ENCODE data around the gene ST6GALNAC4.

Gene ST6GALNAC4

DNA sequence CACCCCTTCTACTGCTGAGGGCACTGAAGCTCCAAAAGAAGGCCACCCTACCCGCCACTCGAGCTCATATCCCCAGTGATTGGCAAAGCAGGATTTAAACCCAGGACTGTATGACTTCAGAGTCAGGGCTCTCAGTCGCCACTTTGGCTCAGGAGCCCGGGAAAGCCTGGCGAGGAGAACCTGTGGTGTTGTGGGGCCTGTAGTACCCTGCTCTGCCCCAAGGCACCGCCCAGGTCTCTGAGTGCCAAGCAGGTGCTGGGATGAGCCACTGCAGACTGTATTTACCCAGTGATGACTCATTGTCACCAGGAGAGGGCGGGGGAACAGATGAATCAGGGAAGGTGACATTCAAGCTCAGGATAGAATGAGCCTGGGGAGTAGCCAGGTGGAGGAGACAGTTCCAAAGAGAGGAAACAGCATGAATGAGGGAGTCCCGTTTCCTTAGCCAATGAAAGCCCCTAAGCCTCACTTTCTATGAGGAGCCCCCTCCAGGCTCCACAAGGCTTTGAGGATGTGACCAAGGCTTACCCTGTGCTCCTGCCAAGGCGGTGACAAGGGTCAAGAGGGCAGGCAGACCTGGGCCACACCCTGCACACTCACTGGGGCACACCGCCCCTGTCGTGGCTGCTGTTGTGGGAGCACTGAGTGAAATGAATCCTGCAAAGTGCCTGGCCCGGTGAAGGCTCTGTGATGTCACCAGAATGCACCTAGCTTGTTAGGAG lies 38.6 kb upstream of the ST6GALNAC4 start:
- DNase-seq (ENCODE audit: low spot score in 2 of 2) (peak; percentile 41 to 61), ATAC-seq (replicated peaks; ENCODE audit: extremely low read depth, poor library complexity, severe bottlenecking) (peak; percentile 94)
- peak overlapping the region; percentile 55 for H3K4me3 Mint-ChIP-seq
- H3K4me1 Mint-ChIP-seq = peaks cover 69% of the 10 kb centered on the region
- peaks cover 27% of the 10 kb centered on the region for H3K36me3 Mint-ChIP-seq (ENCODE audit: insufficient read depth)
- peak overlapping the region; percentile 81 for H3K27ac Mint-ChIP-seq (ENCODE audit: low read depth)
- H3K9me3 Mint-ChIP-seq = no peaks in the 10 kb centered on the region
- no peaks in the 10 kb centered on the region for H3K27me3 Mint-ChIP-seq

GRCh38 chr9:127954831-127955293 lies 38.0 kb upstream of the ST6GALNAC4 start:
- no peak for DNase-seq (ENCODE audit: low spot score in 2 of 2)
- no peak for ATAC-seq (replicated peaks; ENCODE audit: extremely low read depth, poor library complexity, severe bottlenecking)
- H3K9me3 Mint-ChIP-seq = no peaks in the 10 kb centered on the region
- H3K4me1 Mint-ChIP-seq = peaks cover 68% of the 10 kb centered on the region
- peak overlapping the region; percentile 55 for H3K4me3 Mint-ChIP-seq
- peaks cover 27% of the 10 kb centered on the region for H3K36me3 Mint-ChIP-seq (ENCODE audit: insufficient read depth)
- no peaks in the 10 kb centered on the region for H3K27me3 Mint-ChIP-seq
- peak overlapping the region; percentile 81 for H3K27ac Mint-ChIP-seq (ENCODE audit: low read depth)

DNA sequence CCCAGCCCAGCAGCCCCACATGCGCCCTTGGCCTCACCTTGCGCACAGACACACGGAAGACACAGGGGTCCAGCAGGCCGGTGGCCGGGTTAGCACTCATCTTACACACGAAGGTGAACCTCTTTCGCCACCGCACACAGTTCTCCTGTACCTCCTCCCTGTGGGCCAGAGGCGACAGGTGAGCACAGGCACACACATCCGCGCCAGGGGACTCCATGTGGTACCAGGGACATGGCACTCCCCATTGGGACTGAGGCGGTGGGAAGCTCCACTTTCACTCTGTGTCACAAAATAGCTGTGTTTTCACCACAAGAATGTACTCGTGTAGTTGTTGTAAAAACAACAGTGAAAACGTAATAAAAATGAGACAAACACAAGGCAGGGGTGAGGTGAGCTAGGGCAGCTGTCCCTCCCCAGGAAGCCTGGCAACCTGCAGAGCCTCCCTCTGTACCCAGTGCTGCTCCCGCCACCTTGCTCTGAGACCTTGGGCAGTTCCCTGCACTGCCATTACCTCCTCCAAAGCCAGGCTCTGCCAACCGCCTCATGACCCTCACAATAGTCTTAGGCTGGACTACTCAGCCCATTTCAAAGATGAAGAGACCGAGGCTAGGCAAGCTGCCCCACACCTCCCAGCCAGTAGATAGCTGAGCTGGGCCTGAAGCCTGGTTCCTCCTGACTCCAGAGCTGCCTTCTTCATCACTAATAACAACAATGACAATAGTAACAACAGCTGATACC lies 37.1 kb upstream of the ST6GALNAC4 start:
- no peak for DNase-seq (ENCODE audit: low spot score in 2 of 2)
- no peaks in the 10 kb centered on the region for H3K27me3 Mint-ChIP-seq
- peaks cover 26% of the 10 kb centered on the region for H3K36me3 Mint-ChIP-seq (ENCODE audit: insufficient read depth)
- H3K4me3 Mint-ChIP-seq = peak overlapping the region; percentile 18
- peaks cover 59% of the 10 kb centered on the region for H3K4me1 Mint-ChIP-seq
- no peaks in the 10 kb centered on the region for H3K9me3 Mint-ChIP-seq
- H3K27ac Mint-ChIP-seq (ENCODE audit: low read depth) = peak overlapping the region; percentile 81
- ATAC-seq (replicated peaks; ENCODE audit: extremely low read depth, poor library complexity, severe bottlenecking) = peak; percentile 7

DNA sequence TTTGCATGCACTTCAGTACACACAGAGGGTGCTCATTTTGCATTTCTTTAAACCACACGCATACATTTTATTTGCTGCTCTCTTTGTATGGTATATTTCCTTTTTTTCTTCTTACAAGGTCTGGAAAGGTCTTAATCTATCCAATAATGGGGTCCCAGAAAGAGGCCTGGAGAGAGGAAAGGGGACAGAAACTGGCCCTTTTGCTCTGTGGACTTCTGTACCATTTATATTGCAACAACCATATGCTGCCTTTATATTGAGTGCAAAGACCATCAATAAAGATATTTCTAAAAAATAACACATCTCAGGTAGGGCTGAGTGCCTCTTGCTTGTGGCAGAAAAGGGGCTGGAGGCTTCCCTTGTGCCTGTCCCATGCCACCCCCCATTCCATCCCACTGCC lies 36.3 kb upstream of the ST6GALNAC4 start:
- Mint-ChIP-seq H3K9me3 (no peaks in the 10 kb centered on the region), H3K36me3 (ENCODE audit: insufficient read depth) (peaks cover 32% of the 10 kb centered on the region), H3K27ac (ENCODE audit: low read depth) (peak overlapping the region; percentile 19), H3K27me3 (no peaks in the 10 kb centered on the region), H3K4me1 (peaks cover 59% of the 10 kb centered on the region), H3K4me3 (no peak overlapping the region)
- DNase-seq (ENCODE audit: low spot score in 2 of 2) (no peak), ATAC-seq (replicated peaks; ENCODE audit: extremely low read depth, poor library complexity, severe bottlenecking) (no peak)

DNA sequence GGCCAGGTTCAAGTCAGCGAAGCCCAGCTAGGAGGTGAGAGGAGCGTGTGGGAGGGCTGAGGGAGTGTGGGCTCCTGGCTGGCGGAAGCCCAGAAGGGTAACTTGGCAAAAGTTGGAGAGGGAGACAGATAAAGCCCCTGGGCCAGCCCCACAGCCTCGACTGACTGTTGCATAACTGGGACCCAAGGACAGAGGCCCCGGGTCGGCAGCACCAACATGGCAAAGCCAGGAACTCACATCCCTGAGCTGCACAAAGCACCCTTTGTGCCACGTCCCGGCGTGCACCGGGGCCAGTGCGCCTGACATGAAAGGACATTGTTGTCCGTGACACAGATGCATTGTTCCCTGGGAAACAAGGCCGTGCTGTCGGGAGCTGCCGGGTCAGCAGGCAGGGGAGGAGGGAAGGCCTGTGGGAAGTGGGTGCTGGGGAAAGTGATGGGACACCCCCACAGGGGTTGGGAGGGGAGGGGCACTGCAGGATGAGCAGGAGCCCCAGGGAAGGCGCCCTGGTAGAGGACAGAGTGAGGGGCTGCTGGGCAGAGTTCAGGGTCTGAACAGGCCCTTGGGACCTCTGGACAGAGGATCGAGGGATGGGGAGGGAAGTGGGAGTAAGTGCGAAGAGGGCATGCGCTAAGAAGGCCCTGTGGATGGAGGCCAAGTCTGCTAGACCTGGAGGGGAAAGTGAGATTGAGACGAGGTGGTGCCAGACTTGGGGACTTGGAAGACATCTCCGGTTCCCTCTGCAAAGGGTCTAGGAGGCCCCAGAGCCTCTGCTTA lies 33.9 kb upstream of the ST6GALNAC4 start:
- H3K4me1 Mint-ChIP-seq = peaks cover 43% of the 10 kb centered on the region
- H3K27me3 Mint-ChIP-seq = no peaks in the 10 kb centered on the region
- peak overlapping the region; percentile 7 for H3K4me3 Mint-ChIP-seq
- DNase-seq (ENCODE audit: low spot score in 2 of 2) (no peak), ATAC-seq (replicated peaks; ENCODE audit: extremely low read depth, poor library complexity, severe bottlenecking) (no peak)
- H3K27ac Mint-ChIP-seq (ENCODE audit: low read depth) = peak overlapping the region; percentile 81
- H3K9me3 Mint-ChIP-seq = no peaks in the 10 kb centered on the region
- peaks cover 41% of the 10 kb centered on the region for H3K36me3 Mint-ChIP-seq (ENCODE audit: insufficient read depth)

GRCh38 chr9:127949827-127950512 lies 33.1 kb upstream of the ST6GALNAC4 start:
- Mint-ChIP-seq H3K27me3 (no peaks in the 10 kb centered on the region), H3K4me1 (peaks cover 35% of the 10 kb centered on the region), H3K4me3 (no peak overlapping the region), H3K9me3 (no peaks in the 10 kb centered on the region), H3K36me3 (ENCODE audit: insufficient read depth) (peaks cover 39% of the 10 kb centered on the region), H3K27ac (ENCODE audit: low read depth) (peak overlapping the region; percentile 81)
- DNase-seq (ENCODE audit: low spot score in 2 of 2) (no peak), ATAC-seq (replicated peaks; ENCODE audit: extremely low read depth, poor library complexity, severe bottlenecking) (no peak)

DNA sequence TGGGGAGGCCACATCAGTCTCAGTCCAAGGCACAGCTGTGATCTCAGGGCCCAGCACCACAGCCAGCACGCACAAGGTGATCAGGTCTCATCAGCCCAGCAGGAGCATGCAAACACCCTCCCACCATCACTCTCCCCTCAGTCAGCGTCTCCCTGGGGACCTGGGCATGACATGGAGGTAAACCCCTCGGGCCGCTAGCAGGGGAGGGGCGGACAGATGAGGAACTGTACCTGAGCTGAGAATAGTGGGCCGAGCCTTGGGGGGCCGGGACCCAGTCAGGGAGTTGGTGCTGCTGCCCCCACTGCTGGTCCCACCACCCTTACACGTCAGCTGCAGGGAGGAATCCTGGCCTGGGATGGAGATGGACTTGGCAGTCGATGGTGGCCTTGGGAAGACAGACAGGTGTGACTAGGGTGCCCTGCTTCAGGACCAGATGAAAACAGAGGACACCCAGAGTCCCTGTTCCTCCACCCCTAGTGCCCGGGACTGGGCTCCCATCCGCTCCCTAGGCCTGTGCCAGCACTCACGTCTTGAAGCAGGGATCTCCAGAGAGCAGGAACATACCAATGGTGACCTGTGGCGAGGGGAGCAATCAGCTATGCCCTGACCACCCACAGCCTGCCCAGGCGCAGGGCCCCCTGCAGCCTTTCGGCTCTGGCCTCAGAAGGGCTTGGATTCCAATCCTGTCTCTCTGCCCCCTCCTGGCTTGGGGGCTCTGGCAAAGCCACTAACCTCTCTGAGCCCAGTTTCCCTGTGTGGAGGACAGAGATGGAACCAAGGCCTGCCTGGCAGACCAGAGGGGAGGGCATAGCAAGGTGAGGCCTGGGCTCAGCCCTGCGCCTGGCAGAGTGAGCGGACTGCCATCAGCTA lies 31.2 kb upstream of the ST6GALNAC4 start:
- H3K27ac Mint-ChIP-seq (ENCODE audit: low read depth) = peak overlapping the region; percentile 71
- no peak for ATAC-seq (replicated peaks; ENCODE audit: extremely low read depth, poor library complexity, severe bottlenecking)
- H3K4me3 Mint-ChIP-seq = peak overlapping the region; percentile 29
- H3K36me3 Mint-ChIP-seq (ENCODE audit: insufficient read depth) = peaks cover 40% of the 10 kb centered on the region
- no peaks in the 10 kb centered on the region for H3K9me3 Mint-ChIP-seq
- no peak for DNase-seq (ENCODE audit: low spot score in 2 of 2)
- H3K27me3 Mint-ChIP-seq = no peaks in the 10 kb centered on the region
- peaks cover 32% of the 10 kb centered on the region for H3K4me1 Mint-ChIP-seq

- no peak overlapping the region for H3K27ac Mint-ChIP-seq (ENCODE audit: low read depth)
- no peak overlapping the region for H3K4me3 Mint-ChIP-seq
- no peaks in the 10 kb centered on the region for H3K27me3 Mint-ChIP-seq
- no peak for ATAC-seq (replicated peaks; ENCODE audit: extremely low read depth, poor library complexity, severe bottlenecking)
- H3K36me3 Mint-ChIP-seq (ENCODE audit: insufficient read depth) = peaks cover 46% of the 10 kb centered on the region
- peaks cover 37% of the 10 kb centered on the region for H3K4me1 Mint-ChIP-seq
- DNase-seq (ENCODE audit: low spot score in 2 of 2) = no peak
- no peaks in the 10 kb centered on the region for H3K9me3 Mint-ChIP-seq
Measured at GRCh38 chr9:127946728-127947127, 29.9 kb upstream of the ST6GALNAC4 start.

- H3K27me3 Mint-ChIP-seq = no peaks in the 10 kb centered on the region
- DNase-seq (ENCODE audit: low spot score in 2 of 2) = no peak
- H3K4me3 Mint-ChIP-seq = no peak overlapping the region
- H3K4me1 Mint-ChIP-seq = peaks cover 35% of the 10 kb centered on the region
- ATAC-seq (replicated peaks; ENCODE audit: extremely low read depth, poor library complexity, severe bottlenecking) = no peak
- peaks cover 44% of the 10 kb centered on the region for H3K36me3 Mint-ChIP-seq (ENCODE audit: insufficient read depth)
- H3K27ac Mint-ChIP-seq (ENCODE audit: low read depth) = no peak overlapping the region
- no peaks in the 10 kb centered on the region for H3K9me3 Mint-ChIP-seq
Measured at GRCh38 chr9:127945942-127946341, 29.1 kb upstream of the ST6GALNAC4 start.

DNA sequence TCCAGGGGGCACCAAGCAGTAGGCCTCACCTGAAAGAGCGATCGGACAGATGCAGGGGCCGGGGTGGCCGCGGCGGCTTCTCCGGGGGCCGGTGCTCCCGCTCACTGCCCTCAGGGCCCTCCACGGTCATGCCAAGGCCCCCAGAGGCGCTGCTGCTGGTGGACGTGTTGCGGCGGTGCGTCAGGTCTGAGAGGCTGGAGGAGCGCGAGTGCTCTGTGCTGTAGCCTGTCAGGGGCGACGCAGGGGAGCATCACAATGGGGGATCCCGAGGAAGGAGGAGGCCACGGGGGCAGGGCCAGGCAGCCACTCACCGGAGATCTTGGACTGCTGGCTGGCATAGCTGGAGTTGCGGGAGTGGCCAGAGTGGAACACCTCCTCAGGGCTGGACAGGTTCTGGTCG lies 28.5 kb upstream of the ST6GALNAC4 start:
- no peak for ATAC-seq (replicated peaks; ENCODE audit: extremely low read depth, poor library complexity, severe bottlenecking)
- no peak overlapping the region for H3K27ac Mint-ChIP-seq (ENCODE audit: low read depth)
- no peaks in the 10 kb centered on the region for H3K9me3 Mint-ChIP-seq
- DNase-seq (ENCODE audit: low spot score in 2 of 2) = no peak
- H3K27me3 Mint-ChIP-seq = no peaks in the 10 kb centered on the region
- H3K4me1 Mint-ChIP-seq = peaks cover 28% of the 10 kb centered on the region
- no peak overlapping the region for H3K4me3 Mint-ChIP-seq
- H3K36me3 Mint-ChIP-seq (ENCODE audit: insufficient read depth) = peaks cover 40% of the 10 kb centered on the region

DNA sequence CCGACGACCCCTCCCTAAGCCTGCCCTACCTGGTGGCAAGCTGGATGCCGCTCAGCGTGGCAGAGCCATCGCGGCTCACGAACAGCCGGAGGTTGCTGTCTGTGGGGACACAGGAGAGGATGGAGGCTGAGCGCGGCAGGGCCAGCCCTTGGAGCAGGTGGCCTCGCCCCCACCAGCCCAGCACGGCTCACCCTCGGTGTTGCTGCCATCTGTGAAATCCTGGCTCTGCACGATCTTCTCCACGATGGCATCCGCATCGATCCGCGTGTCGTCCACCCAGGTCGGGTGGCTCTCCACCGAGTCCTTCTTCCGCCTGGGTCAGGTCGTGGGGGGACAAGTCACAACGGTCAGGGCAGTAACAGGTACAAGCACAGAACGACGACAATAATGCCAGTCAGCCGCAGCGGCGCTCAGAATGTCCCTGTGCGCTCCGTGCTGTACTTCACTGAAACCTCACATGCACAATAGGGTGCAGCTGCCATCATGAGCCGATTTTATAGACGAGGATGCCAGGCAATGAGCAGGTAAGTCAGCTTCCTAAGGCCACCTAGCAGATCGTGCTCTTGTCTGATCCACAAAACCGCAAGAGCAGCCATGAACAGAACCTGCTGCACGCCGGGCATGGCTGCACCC lies 27.9 kb upstream of the ST6GALNAC4 start:
- Mint-ChIP-seq H3K27me3 (no peaks in the 10 kb centered on the region), H3K9me3 (no peaks in the 10 kb centered on the region), H3K36me3 (ENCODE audit: insufficient read depth) (peaks cover 41% of the 10 kb centered on the region), H3K4me1 (peaks cover 24% of the 10 kb centered on the region), H3K4me3 (no peak overlapping the region), H3K27ac (ENCODE audit: low read depth) (no peak overlapping the region)
- DNase-seq (ENCODE audit: low spot score in 2 of 2) = no peak
- no peak for ATAC-seq (replicated peaks; ENCODE audit: extremely low read depth, poor library complexity, severe bottlenecking)

All from central memory CD8-positive, alpha-beta T cell (primary cell).